NCI-H82 treated with DMSO at 0.1 percent for 48 hours (cell line): Measurements from ENCODE around the gene CYTH1.

Source experiments
- DNase-seq: peaks from one replicate; lab custom pipeline; 2025; ENCODE audit not compliant: unreplicated experiment; lab: John Stamatoyannopoulos, UW

CYTH1 gene

GRCh38 chr17:78654325-78654724 is 127.7 kb downstream of the CYTH1 start:
- no peak for DNase-seq

GRCh38 chr17:78653382-78653781 is 128.7 kb downstream of the CYTH1 start:
- DNase-seq: no peak

- no peak for DNase-seq
Measured at GRCh38 chr17:78652913-78653312, 129.2 kb downstream of the CYTH1 start.

DNA sequence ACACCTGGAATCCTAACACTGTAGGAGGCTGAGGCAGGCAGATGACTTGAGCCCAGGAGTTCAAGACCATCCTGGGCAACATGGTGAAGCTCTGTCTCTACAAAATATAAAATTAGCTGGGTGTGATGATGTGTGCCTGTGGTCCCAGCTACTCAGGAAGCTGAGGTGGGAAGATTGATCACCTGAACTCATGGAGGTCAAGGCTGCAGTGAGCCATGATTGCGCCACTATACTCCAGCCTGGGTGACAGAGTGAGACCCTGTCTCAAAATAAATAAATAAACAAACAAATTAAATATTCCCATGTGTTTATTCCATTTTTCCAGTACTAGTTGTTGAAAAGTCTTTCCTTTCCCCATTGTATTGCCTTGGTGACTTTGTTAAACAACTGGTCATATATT is 130.0 kb downstream of the CYTH1 start:
- DNase-seq: no peak

DNA sequence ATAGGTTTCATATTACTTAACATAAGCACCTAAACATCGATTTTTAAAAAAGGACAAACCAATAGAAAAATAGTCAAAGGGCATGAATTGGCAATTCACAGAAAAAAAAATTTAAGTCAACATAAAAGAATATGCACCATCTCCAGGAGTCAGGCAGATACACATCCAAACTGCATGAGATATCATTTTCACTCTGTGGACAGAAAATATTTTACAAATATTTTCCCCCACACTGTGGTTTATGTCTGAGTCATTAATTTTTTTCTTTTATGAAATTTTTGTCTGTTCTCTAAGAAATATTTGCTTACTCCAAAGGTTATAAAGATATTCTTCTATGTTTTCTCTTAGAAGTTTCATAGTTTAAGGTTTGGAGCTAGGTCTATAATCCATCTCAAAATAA is 130.5 kb downstream of the CYTH1 start:
- no peak for DNase-seq

DNA sequence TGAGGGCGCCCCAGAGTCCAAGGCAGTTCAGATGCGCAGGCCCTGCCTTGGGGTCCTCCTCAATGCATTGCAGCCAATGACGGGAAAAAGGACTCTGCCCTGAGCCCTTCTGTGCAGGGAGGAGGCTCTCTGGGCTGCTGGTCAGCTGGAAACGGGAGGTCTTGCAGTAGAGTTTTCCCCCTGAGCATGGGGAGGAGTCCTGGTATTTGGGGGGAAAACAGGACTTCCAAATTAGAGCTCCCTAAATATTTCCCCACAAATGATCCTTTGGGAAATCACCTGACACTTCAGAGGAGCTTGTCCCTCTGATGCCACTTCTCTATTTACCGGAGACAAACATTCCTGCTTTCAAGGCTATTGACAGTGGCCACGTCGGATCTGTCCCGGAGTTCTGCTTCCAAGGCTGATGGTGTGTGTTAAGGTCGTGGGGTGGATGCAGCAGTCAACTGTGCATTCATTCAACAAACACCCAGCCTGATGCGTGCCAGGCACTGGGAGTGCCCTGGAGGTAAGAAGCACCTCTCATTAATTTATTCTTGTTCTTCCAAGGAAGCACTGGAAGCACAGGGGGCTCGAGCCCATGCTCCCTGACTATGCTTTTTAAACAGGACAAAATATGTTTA is 131.9 kb downstream of the CYTH1 start:
- no peak for DNase-seq

DNA sequence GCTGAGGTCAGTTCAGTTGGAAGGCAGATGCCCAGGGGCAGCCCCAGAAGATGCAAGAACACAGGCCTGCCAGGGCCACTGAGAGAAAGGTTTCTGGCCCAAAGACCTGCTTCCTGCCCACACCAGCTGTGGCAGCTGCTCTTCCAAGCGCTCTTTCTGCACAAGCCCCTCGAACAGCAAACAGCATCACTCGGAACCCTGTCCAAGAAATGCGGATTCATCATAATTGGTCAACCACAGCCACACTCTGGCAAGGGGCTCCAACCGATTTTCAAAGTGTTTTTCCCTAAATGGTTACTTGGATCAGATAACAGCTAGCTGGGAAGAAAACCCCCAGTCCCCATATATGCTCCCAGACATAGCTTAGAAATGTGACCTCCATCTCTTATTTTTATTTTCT is 133.8 kb downstream of the CYTH1 start:
- no peak for DNase-seq

- DNase-seq: no peak
Measured at GRCh38 chr17:78647032-78647431, 135.0 kb downstream of the CYTH1 start.

- DNase-seq: no peak
Measured at GRCh38 chr17:78645421-78646295, 136.4 kb downstream of the CYTH1 start.

DNA sequence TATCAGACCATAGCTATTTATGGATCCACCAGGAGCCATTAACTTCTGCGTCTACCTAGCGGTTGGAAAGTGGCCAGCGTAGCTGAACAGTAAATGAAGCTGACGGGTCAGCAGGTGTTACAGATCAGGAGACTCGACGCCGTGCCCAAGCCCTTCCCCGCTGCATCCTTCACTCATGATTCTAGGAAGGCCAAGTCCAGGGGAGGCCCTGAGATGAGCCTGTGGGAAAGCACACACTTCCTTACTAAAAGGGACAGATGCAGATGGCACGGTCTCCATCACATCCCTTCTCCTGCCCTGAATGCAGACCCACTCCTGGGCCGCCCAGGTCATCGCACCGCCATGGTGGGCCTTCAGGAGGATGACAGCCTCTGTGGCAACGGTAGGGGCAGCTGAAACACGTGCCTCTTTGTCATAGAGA is 137.1 kb downstream of the CYTH1 start:
- no peak for DNase-seq

- DNase-seq: no peak
Measured at GRCh38 chr17:78644224-78644623, 137.8 kb downstream of the CYTH1 start.

GRCh38 chr17:78643326-78643725 is 138.7 kb downstream of the CYTH1 start:
- DNase-seq: no peak

- no peak for DNase-seq
Measured at GRCh38 chr17:78642707-78643106, 139.4 kb downstream of the CYTH1 start.

GRCh38 chr17:78641666-78642065 is 140.4 kb downstream of the CYTH1 start:
- no peak for DNase-seq

DNA sequence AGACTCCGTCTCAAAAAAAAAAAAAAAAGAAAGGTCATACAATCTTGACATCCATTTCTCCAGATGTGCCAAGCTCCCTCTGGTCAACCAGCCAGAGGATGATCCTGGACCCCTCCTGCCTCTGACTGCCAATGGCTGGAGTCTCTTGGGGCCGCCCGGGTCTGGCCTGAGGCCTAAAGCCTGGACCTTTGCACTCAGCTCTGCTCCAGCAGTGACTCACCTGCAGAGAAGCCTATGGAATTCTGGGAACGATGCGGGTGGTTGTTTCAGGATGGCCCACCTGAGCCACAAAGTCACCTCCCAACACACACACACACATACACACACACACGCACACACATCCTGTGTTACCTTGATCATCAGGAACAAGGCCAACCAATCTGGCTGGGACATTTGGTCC is 140.8 kb downstream of the CYTH1 start:
- DNase-seq: no peak

DNA sequence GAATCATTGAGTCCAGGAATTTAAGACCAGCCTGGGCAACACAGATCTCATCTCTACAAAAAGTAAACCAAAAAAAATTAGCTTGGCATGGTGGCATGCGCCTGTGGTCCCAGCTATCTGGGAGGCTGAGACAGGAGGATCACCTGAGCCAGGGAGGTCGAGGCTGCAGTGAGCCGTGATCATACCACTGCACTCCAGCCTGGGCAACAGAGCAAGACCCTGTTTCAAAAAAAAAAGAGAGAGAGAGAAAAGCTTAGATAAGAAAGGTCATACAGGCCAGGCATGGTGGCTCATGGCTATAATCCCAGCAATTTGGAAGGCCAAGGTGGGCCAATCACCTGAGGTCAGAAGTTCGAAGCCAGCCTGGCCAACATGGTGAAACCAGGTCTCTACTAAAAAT is 141.4 kb downstream of the CYTH1 start:
- no peak for DNase-seq

- DNase-seq: no peak
Measured at GRCh38 chr17:78637643-78638420, 144.2 kb downstream of the CYTH1 start.

DNA sequence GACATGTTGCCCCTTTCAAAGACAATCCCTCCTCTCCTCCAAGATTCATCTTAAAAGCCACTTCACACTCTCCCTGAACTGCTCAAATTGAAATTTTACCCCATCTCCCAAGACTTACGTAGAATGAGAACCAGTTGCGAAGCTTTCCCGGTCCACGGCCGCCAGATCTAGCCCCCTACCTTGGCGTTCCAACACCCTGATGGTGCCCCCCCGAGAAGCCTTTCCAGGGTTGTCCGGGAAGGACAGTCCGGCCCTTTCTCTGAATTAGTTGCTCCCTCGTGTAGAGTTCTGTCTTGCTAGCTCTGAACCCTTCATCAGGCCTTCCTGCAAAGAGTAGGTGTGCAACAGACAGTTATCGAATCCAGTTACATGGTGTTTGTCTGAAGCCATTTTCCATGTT is 144.9 kb downstream of the CYTH1 start:
- DNase-seq: no peak

- no peak for DNase-seq
Measured at GRCh38 chr17:78634154-78634553, 147.9 kb downstream of the CYTH1 start.

DNA sequence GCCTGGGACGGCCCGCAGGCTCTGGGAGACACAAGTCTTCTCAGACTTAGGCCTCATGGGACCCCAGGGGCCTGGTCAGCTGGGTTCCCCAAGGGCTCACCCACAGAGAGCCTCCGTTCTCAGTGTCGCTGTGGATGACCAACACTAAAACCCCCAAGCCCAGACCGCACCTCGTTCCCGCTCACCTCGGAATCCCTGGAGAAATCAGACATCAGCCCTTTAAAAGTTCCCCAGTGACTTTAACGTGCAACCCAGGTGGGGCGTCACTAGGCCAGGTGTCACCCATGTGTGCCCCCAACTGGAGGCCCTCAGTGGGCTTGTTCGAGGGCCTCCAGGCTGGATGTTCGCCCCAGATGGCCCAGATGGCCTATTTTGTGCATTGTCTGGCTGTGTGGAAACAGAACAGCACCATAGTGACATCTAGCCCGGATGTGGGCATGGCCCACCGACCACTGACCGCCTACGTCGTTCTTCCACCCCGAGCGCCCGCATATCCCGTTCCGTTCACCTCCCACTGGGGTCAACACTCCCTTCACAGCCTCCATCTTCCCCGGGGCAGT is 152.6 kb downstream of the CYTH1 start:
- no peak for DNase-seq
